GM12865 (cell line): ENCODE data around the gene ATF7.

ENCODE experiments used
- DNase-seq: peaks from one replicate; pipeline ENCODE4 v3.0.0; 2010; ENCODE audit warnings: low read depth
- H3K4me3 ChIP-seq: 2 replicates; pipeline ENCODE4 v1.5.1; 2011; ENCODE audit warnings: mild to moderate bottlenecking, low read depth, low read length, control low read depth
- TF ChIP-seq, protein P1 (sequence below): IDR thresholded peaks from 2 replicates; pipeline ENCODE4 v1.5.1; 2011; ENCODE audit warnings: low read length, control low read depth, low read depth, inconsistent platforms; ENCODE audit not compliant: insufficient read depth; ENCODE audit errors: missing control alignments

ATF7 gene

GRCh38 chr12:53478865-53479264 lies 147.3 kb downstream of the ATF7 start:
- no peak for DNase-seq
- no peak overlapping the region for H3K4me3 ChIP-seq
- TF ChIP-seq, protein P1, sequence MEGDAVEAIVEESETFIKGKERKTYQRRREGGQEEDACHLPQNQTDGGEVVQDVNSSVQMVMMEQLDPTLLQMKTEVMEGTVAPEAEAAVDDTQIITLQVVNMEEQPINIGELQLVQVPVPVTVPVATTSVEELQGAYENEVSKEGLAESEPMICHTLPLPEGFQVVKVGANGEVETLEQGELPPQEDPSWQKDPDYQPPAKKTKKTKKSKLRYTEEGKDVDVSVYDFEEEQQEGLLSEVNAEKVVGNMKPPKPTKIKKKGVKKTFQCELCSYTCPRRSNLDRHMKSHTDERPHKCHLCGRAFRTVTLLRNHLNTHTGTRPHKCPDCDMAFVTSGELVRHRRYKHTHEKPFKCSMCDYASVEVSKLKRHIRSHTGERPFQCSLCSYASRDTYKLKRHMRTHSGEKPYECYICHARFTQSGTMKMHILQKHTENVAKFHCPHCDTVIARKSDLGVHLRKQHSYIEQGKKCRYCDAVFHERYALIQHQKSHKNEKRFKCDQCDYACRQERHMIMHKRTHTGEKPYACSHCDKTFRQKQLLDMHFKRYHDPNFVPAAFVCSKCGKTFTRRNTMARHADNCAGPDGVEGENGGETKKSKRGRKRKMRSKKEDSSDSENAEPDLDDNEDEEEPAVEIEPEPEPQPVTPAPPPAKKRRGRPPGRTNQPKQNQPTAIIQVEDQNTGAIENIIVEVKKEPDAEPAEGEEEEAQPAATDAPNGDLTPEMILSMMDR = no peak

DNA sequence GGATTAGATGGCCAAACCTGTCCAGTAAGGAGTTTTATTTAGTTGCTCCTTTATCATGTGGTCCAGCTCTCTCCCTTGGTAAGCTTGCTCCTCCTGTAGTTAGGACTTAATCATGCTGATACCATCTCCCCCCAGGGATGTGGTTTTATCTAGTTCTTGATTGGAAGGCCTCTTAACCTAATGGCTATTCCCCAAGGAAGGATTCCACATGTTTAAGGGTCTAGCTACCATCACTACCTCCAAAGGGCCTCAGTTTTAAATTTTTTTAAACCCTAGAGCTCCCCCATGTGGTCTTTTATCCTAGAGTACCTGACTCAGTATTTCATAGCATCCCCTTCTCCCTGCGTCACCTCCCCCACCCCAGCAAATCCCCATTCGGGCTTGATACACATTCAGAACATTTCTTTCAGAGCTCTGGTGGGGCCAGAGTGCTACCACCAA lies 149.4 kb downstream of the ATF7 start:
- DNase-seq = no peak
- TF ChIP-seq, protein P1 = peak; percentile 15
- H3K4me3 ChIP-seq = no peak overlapping the region

- H3K4me3 ChIP-seq = no peak overlapping the region
- TF ChIP-seq, protein P1 = no peak
- DNase-seq = no peak
Observed at GRCh38 chr12:53474819-53475218, 151.4 kb downstream of the ATF7 start.

- no peak for DNase-seq
- TF ChIP-seq, protein P1 = no peak
- no peak overlapping the region for H3K4me3 ChIP-seq
Observed at GRCh38 chr12:53474077-53474476, 152.1 kb downstream of the ATF7 start.

DNA sequence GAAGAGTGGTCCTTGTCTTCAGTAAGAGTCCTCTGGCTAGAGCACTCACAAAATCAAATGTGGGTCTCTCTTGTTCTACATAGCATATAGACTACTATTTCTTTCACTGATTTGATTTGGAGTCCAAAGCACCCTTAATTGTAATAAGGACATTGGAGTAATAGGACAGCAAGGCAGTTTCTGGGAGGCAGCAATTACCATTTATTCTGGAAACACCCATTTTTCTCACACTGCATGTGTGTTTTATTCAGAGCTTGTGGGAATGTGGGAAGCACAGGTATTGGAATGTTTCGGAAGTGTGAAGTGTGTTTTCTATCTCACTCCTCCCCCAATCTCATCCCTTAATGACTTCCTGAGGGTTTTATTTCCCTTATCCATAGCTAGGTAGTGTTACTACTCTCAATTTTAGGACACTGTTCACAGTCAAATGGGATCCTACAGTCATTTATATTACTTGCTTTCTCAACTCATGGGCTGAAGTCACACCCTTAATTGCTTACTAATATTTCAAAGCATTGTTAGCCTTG lies 154.1 kb downstream of the ATF7 start:
- DNase-seq = no peak
- TF ChIP-seq, protein P1 = no peak
- no peak overlapping the region for H3K4me3 ChIP-seq

DNA sequence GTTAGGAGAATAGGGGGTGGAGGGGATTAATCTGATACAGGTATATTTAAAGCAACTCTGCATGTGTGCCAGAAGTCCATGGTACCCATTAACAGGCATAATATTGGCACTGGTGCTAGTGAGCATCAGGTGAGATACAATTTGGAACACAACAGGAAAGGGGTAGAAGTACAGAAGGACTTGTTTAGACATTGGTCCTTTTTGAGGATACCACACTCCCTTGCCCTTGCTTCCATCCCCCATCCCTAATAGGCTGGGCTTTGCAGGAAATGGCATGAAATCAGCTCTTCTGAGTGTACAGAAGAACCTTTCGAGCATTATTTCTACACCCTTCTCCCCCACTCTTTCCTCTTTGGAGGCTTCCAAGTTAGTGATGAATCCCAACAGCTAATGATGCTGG lies 157.9 kb downstream of the ATF7 start:
- DNase-seq = no peak
- TF ChIP-seq, protein P1 = no peak

GRCh38 chr12:53467880-53468279 lies 158.3 kb downstream of the ATF7 start:
- DNase-seq = no peak
- H3K4me3 ChIP-seq = no peak overlapping the region
- TF ChIP-seq, protein P1 = no peak

More for the DNA sequence above, 157.9 kb downstream of the ATF7 start:
- no peak overlapping the region for H3K4me3 ChIP-seq
